Panc1 (cell line): Measurements from ENCODE around the gene SIAE. TPM values are rescaled to one million over a fixed set of nuclear protein-coding genes. Genes with fewer than 3 reads are reported as not detected.
A peak's percentile ranks its signal among the peaks of the same experiment; 100 is the strongest.

Experiments
- ATAC-seq: fragments of 200-7000 bp; cut with Tn5 transposase; 2 replicates; pipeline ENCODE4 v1.9.1; 2020; ENCODE audit warnings: mild to moderate bottlenecking, moderate library complexity
- BruUV-seq: library from RNA; stranded (reverse); fragments of 400-500 nt; replicated peaks from 2 replicates; lab custom pipeline; 2021; lab: Mats Ljungman, UMichigan
- CTCF ChIA-PET: fragments of 300-600 bp; sonication (Branson Sonifier 250); formaldehyde crosslinking; loops from one replicate; lab custom pipeline; 2022; ENCODE audit warnings: antibody characterized with exemption; lab: Charles Lee
- POLR2A ChIA-PET: fragments of 300-600 bp; sonication (Branson Sonifier 250); formaldehyde crosslinking; loops from one replicate; lab custom pipeline; 2022; ENCODE audit warnings: antibody characterized with exemption; lab: Charles Lee
- DNase-seq: peaks from one replicate; pipeline ENCODE4 v3.0.0-alpha.2; 2010; ENCODE audit warnings: low read depth, low spot score
- H3K27ac ChIP-seq: 2 replicates; pipeline ENCODE4 v1.5.1; 2011; ENCODE audit warnings: mild to moderate bottlenecking, low read length, inconsistent platforms
- H3K27me3 ChIP-seq: fragments of 200-500 bp; sonication (Bioruptor generic); 2 replicates; pipeline ENCODE4 v1.6.0; 2014; ENCODE audit warnings: low read length, inconsistent platforms; ENCODE audit not compliant: control insufficient read depth, insufficient read depth
- H3K36me3 ChIP-seq: fragments of 200-500 bp; sonication (Bioruptor generic); 2 replicates; pipeline ENCODE4 v1.5.1; 2014; ENCODE audit warnings: inconsistent platforms, mild to moderate bottlenecking, low read length, moderate library complexity; ENCODE audit not compliant: control insufficient read depth, insufficient read depth
- H3K4me1 ChIP-seq: 2 replicates; pipeline ENCODE4 v1.5.1; 2011; ENCODE audit warnings: inconsistent platforms, mild to moderate bottlenecking, low read length, moderate library complexity; ENCODE audit not compliant: control insufficient read depth, insufficient read depth
- H3K4me3 ChIP-seq, 2 experiments: 2 replicates each; pipeline ENCODE4 v1.5.1; 2011 to 2012; ENCODE audit warnings: low read depth in 2 of 2, low read length in 2 of 2, mild to moderate bottlenecking in 2 of 2, inconsistent platforms in 1 of 2, moderate library complexity in 1 of 2
- H3K9me3 ChIP-seq: fragments of 200-500 bp; sonication (Bioruptor generic); 2 replicates; pipeline ENCODE4 v1.5.1; 2014; ENCODE audit warnings: low read depth, mild to moderate bottlenecking, inconsistent platforms, low read length, moderate library complexity; ENCODE audit not compliant: control insufficient read depth, insufficient read depth
- CTCF ChIP-seq: fragments of 450-650 bp; IDR thresholded peaks from 2 replicates; pipeline ENCODE4 v1.5.1; 2017; ENCODE audit warnings: mild to moderate bottlenecking
- POLR2AphosphoS5 ChIP-seq: IDR thresholded peaks from 2 replicates; pipeline ENCODE4 v1.6.1; 2012; ENCODE audit warnings: mild to moderate bottlenecking, low read depth, low read length, moderate library complexity
- REST ChIP-seq, 2 experiments: IDR thresholded peaks; 2 replicates each; pipeline ENCODE4 v1.6.1; 2011 to 2012; ENCODE audit warnings: low read depth in 2 of 2, control low read depth in 1 of 2, low read length in 1 of 2, mild to moderate bottlenecking in 1 of 2, moderate library complexity in 1 of 2; ENCODE audit not compliant: insufficient read depth in 1 of 2
- SIN3A ChIP-seq: IDR thresholded peaks from 2 replicates; pipeline ENCODE4 v1.6.1; 2012; ENCODE audit warnings: low read depth, mild to moderate bottlenecking, low read length, moderate library complexity, borderline replicate concordance; ENCODE audit not compliant: insufficient read depth
- TCF7L2 ChIP-seq: IDR thresholded peaks from 2 replicates; pipeline ENCODE4 v1.6.1; 2011; ENCODE audit warnings: mild to moderate bottlenecking, low read depth, low read length, inconsistent platforms
- in situ Hi-C: cut with HindIII; loops from 2 replicates; pipeline ENCODE4 v1.10.0; 2016; ENCODE audit warnings: low sequenced_read_pairs, low pct_unique_long_range_greater_than_20kb
- intact Hi-C: fragments of 100-400 bp; cut with micrococcal nuclease; formaldehyde crosslinking; loops from one replicate; pipeline ENCODE4 v1.10.0; 2022; ENCODE audit not compliant: unreplicated experiment
- total RNA-seq: library from RNA; stranded (reverse); gene quantifications from one replicate; pipeline ENCODE4 v1.2.1, GENCODE V29; 2021; ENCODE audit not compliant: unreplicated experiment

The SIAE gene
- total RNA-seq, 1 experiment from 2014 or later: 14.9 TPM

GRCh38 chr11:124625504-124626168, 47.9 kb downstream of the SIAE start:
- no peak for TF ChIP-seq REST (IDR thresholded peaks at IDR 0.05; ENCODE audit: insufficient read depth in 1 of 2, low read depth in 2 of 2, low read length in 1 of 2)
- TF ChIP-seq SIN3A: no peak
- TF ChIP-seq CTCF: no peak
- no peak for TF ChIP-seq TCF7L2
- peaks cover 38% of the 10 kb centered on the region for H3K36me3 ChIP-seq
- POLR2A ChIA-PET: no interaction called here

GRCh38 chr11:124623861-124624525, 49.5 kb downstream of the SIAE start:
- no peak for DNase-seq
- no peak for TF ChIP-seq POLR2AphosphoS5
- TF ChIP-seq REST (IDR thresholded peaks at IDR 0.05; ENCODE audit: insufficient read depth in 1 of 2, low read depth in 2 of 2, low read length in 1 of 2): no peak
- no peak for TF ChIP-seq CTCF
- no peak for TF ChIP-seq TCF7L2
- no peak for TF ChIP-seq SIN3A
- H3K27me3 ChIP-seq: peaks cover 4% of the 10 kb centered on the region; the same call in 1 of the 2 replicates
- intact Hi-C loops: no loop called here
- CTCF ChIA-PET: interaction anchor here (0.6 to 1.1 kb wide), 2 partner anchors 13 to 253 kb away, joined by 3 to 5 read pairs; no protein-coding TSS in a partner anchor
- peaks cover 27% of the 10 kb centered on the region for H3K36me3 ChIP-seq
- peak overlapping the region; percentile 96 to 97 for H3K4me3 ChIP-seq
- H3K27ac ChIP-seq: peak overlapping the region; percentile 83
- peaks cover 15% of the 10 kb centered on the region for H3K4me1 ChIP-seq
- BruUV-seq: no TSS peak
- in situ Hi-C loops: no loop called here
- H3K9me3 ChIP-seq: no peaks in the 10 kb centered on the region
- POLR2A ChIA-PET: interaction anchor here (0.6 kb wide), 1 partner anchor 545 kb away, joined by 5 read pairs; no protein-coding TSS in a partner anchor
- no peak for ATAC-seq

More at GRCh38 chr11:124625504-124626168, 47.9 kb downstream of the SIAE start:
- in situ Hi-C loops (no loop called here), intact Hi-C loops (no loop called here)
- CTCF ChIA-PET: interaction anchor here (0.5 kb wide), 1 partner anchor 18 kb away, joined by 19 read pairs; no protein-coding TSS in a partner anchor
- peaks cover 4% of the 10 kb centered on the region; the same call in 1 of the 2 replicates for H3K27me3 ChIP-seq
- no peak overlapping the region for H3K4me3 ChIP-seq
- DNase-seq: no peak
- H3K27ac ChIP-seq: no peak overlapping the region
- ATAC-seq: no peak
- H3K9me3 ChIP-seq: no peaks in the 10 kb centered on the region
- H3K4me1 ChIP-seq: peaks cover 15% of the 10 kb centered on the region
- BruUV-seq: no TSS peak
